Tibial nerve (tissue), 4 donors: ENCODE measurements around the gene LPIN1.

ENCODE experiments used
- EP300 ChIP-seq, 2 donors: sonication (generic); formaldehyde crosslinking; IDR thresholded peaks; one replicate each; pipeline ENCODE4 v1.6.1; 2017; ENCODE audit warnings: antibody characterized with exemption in 2 of 2, mild to moderate bottlenecking in 1 of 2
- POLR2A ChIP-seq, 2 donors: fragments of 450-650 bp; IDR thresholded peaks; one replicate each; pipeline ENCODE4 v1.6.1; 2017; ENCODE audit warnings: antibody characterized with exemption in 2 of 2, mild to moderate bottlenecking in 2 of 2, moderate library complexity in 2 of 2
- TF ChIP-seq, protein P1 (sequence below), 5 experiments: fragments of 200-600 bp in 3 of 5; fragments of 450-650 bp in 2 of 5; sonication (generic) in 3 of 5; IDR thresholded peaks; one replicate each; pipeline ENCODE4 v1.5.1; 2016 to 2019; ENCODE audit warnings: antibody characterized with exemption in 5 of 5, mild to moderate bottlenecking in 3 of 5, moderate library complexity in 2 of 5

DNA sequence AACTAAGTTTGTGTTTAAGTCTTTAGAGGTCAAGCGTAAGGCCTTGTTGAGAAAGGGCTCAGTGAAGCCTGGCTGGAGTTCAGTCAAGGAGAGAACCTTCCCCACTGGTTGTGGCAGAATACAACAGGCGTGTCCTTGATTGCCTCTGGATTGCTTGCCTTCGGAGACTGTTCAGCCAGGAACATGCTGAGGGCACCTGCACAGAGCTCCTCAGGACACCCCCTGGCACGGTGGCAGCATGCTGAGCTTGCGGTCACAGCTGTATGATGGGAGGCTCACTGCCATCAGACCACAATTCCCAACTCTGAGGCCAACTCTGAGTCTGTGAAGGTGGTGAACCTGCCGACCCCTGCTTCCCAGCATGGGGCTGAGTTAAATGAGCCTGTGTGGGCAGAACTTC lies 130.0 kb downstream of the LPIN1 start:
- TF ChIP-seq, protein P1, sequence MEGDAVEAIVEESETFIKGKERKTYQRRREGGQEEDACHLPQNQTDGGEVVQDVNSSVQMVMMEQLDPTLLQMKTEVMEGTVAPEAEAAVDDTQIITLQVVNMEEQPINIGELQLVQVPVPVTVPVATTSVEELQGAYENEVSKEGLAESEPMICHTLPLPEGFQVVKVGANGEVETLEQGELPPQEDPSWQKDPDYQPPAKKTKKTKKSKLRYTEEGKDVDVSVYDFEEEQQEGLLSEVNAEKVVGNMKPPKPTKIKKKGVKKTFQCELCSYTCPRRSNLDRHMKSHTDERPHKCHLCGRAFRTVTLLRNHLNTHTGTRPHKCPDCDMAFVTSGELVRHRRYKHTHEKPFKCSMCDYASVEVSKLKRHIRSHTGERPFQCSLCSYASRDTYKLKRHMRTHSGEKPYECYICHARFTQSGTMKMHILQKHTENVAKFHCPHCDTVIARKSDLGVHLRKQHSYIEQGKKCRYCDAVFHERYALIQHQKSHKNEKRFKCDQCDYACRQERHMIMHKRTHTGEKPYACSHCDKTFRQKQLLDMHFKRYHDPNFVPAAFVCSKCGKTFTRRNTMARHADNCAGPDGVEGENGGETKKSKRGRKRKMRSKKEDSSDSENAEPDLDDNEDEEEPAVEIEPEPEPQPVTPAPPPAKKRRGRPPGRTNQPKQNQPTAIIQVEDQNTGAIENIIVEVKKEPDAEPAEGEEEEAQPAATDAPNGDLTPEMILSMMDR (IDR thresholded peaks at IDR 0.05): no peak
- TF ChIP-seq POLR2A (IDR thresholded peaks at IDR 0.05): no peak
- no peak for TF ChIP-seq EP300 (IDR thresholded peaks at IDR 0.05)
